Measurements from ENCODE around the gene EMX1.

DNA sequence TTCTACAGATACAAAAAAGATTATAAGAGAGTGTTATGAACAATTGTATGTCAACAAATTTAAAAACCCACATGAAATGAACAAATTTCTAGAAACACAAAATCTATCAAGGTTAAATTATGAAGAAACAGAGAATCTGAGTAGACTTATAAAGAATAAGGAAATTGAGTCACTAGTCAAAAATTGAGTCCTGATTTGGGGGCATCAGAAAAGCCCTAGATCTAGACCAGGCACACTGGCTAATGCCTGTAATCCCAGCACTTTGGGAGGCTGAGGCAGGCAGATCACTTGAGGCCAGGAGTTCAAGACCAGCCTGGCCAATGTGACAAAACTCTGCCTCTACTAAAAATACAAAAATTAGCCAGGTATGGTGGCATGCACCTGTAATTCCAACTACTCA is 45.4 kb upstream of the EMX1 start:
- TF ChIP-seq ZNF274 (IDR thresholded peaks at IDR 0.05; ENCODE audit: low read depth, low read length) (no peak), SUZ12 (IDR thresholded peaks at IDR 0.05; ENCODE audit: extremely low read depth, insufficient read depth, insufficient read length) (no peak)

Data from NT2/D1 (cell line).